H1 (cell line): Measurements from ENCODE around the gene DUOXA2. TPM values are rescaled to one million over a fixed set of nuclear protein-coding genes. Genes with fewer than 3 reads are reported as not detected.

Experiments
- HDAC6 ChIP-seq: IDR thresholded peaks from one replicate; pipeline ENCODE4 v1.7.1; 2012; ENCODE audit warnings: low read depth, mild to moderate bottlenecking, inconsistent platforms, low read length, moderate library complexity
- NRF1 ChIP-seq: IDR thresholded peaks from 2 replicates; pipeline ENCODE4 v1.6.1; 2011; ENCODE audit warnings: mild to moderate bottlenecking, low read depth, low read length, improper control_type of control experiment
- PHF8 ChIP-seq: fragments of 200-600 bp; sonication (generic); conservative IDR thresholded peaks from 2 replicates; pipeline ENCODE4 v1.7.1; 2012; ENCODE audit warnings: low read depth, mild to moderate bottlenecking, inconsistent platforms, low read length, moderate library complexity
- POU5F1 ChIP-seq: IDR thresholded peaks from 2 replicates; pipeline ENCODE4 v1.6.1; 2011; ENCODE audit warnings: low read depth, mild to moderate bottlenecking, low read length, moderate library complexity
- RAD21 ChIP-seq, 2 experiments: IDR thresholded peaks in 1 of 2; conservative IDR thresholded peaks in 1 of 2; 2 replicates each; pipeline ENCODE4 v1.6.1; 2011; ENCODE audit warnings: low read depth in 2 of 2, low read length in 2 of 2, improper control_type of control experiment in 1 of 2, inconsistent platforms in 1 of 2, mild to moderate bottlenecking in 1 of 2, moderate library complexity in 1 of 2
- SIN3A ChIP-seq, 2 experiments: IDR thresholded peaks in 1 of 2; conservative IDR thresholded peaks in 1 of 2; 2 replicates each; pipeline ENCODE4 v1.6.1; 2011 to 2012; ENCODE audit warnings: low read length in 2 of 2, improper control_type of control experiment in 1 of 2, low read depth in 1 of 2, mild to moderate bottlenecking in 1 of 2
- YY1 ChIP-seq: IDR thresholded peaks from 2 replicates; pipeline ENCODE4 v1.6.1; 2011; ENCODE audit warnings: low read depth, mild to moderate bottlenecking, low read length
- ZNF274 ChIP-seq: IDR thresholded peaks from 2 replicates; pipeline ENCODE4 v1.7.0; 2012; ENCODE audit warnings: low read length, borderline replicate concordance; ENCODE audit errors: extremely low read depth
- polyA plus RNA-seq, 7 experiments: library from polyadenylated mRNA; depleted of rRNA in 3 of 7; stranded (reverse) in 5 of 7; unstranded in 2 of 7; fragments of >200 nt in 5 of 7; fragments of 200-250 nt in 2 of 7; gene quantifications; 1 replicate in 5 of 7; 2 replicates in 1 of 7; 4 replicates in 1 of 7; pipeline versions ENCODE4 v1.2.1 to v1.2.3, GENCODE V29; 2011 to 2013; ENCODE audit warnings: missing spikeins in 2 of 7, mixed read lengths in 2 of 7
- total RNA-seq: library from RNA; stranded (reverse); fragmentation: NEBNext Ultra II Directional; extraction: Animal tissue kit (Norgen Biotek cat#: 25700); gene quantifications from 2 replicates; pipeline ENCODE4 v1.2.1, GENCODE V29; 2021
- TF ChIP-seq, protein P1 (sequence below): fragments of 300-600 bp; sonication (generic); IDR thresholded peaks from 2 replicates; pipeline ENCODE4 v1.7.1; 2012; ENCODE audit warnings: low read length, moderate library complexity, mild to moderate bottlenecking, inconsistent platforms; ENCODE audit not compliant: insufficient replicate concordance

Gene DUOXA2
- total and polyA plus RNA-seq, 2 of the 8 experiments (the other 6 are each of a cell fraction or from before 2014, with no cell fraction given): 0.05 TPM; not detected in 1

DNA sequence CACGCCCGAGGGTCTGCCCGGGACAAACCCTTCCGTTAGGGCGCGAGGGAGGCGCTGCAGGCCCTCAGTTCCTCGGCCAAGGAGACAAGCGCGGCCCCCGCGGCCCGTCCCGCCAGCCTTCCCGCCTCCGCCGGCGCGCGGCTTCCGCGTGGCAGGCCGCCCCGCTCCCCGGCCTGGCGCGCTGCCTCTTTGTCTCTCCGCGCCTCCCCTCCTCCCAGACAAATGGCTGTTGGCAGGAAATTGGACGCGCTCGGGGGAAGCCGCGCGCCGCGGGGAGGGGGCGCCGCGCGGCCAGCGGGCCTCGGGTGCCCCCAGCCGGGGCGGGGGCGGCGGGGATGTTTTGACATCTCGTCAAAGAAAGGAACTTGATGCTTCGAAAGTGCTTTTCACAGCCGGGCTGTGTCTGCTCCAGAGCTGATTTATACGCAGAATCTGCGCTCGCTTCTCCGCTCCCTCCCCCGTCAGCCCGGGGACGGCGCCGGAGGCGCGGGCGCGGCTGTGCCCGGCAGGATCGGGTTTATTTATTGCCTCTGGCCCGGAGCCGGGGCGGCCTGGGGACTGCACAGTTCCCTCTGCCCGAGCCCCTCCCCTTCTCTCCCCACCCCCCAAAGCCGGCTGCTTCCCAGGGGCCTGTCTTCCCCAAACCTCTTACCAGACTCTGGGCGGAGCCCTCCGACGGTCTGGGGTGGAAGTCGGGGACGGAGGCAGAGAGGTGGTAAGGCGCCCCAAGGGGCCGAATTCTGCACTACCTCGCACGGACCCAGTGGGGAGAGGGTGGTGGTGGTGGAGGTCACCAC lies 52.9 kb downstream of the DUOXA2 start (continued):
- TF ChIP-seq PHF8: peak; percentile 81
- TF ChIP-seq RAD21 (IDR thresholded peaks at IDR 0.05 in 1 of 2, conservative IDR thresholded peaks at IDR 0.05 in 1 of 2; ENCODE audit: low read depth in 2 of 2, low read length in 2 of 2): peak; percentile 32 to 42
- no peak for TF ChIP-seq POU5F1
- TF ChIP-seq, protein P1, sequence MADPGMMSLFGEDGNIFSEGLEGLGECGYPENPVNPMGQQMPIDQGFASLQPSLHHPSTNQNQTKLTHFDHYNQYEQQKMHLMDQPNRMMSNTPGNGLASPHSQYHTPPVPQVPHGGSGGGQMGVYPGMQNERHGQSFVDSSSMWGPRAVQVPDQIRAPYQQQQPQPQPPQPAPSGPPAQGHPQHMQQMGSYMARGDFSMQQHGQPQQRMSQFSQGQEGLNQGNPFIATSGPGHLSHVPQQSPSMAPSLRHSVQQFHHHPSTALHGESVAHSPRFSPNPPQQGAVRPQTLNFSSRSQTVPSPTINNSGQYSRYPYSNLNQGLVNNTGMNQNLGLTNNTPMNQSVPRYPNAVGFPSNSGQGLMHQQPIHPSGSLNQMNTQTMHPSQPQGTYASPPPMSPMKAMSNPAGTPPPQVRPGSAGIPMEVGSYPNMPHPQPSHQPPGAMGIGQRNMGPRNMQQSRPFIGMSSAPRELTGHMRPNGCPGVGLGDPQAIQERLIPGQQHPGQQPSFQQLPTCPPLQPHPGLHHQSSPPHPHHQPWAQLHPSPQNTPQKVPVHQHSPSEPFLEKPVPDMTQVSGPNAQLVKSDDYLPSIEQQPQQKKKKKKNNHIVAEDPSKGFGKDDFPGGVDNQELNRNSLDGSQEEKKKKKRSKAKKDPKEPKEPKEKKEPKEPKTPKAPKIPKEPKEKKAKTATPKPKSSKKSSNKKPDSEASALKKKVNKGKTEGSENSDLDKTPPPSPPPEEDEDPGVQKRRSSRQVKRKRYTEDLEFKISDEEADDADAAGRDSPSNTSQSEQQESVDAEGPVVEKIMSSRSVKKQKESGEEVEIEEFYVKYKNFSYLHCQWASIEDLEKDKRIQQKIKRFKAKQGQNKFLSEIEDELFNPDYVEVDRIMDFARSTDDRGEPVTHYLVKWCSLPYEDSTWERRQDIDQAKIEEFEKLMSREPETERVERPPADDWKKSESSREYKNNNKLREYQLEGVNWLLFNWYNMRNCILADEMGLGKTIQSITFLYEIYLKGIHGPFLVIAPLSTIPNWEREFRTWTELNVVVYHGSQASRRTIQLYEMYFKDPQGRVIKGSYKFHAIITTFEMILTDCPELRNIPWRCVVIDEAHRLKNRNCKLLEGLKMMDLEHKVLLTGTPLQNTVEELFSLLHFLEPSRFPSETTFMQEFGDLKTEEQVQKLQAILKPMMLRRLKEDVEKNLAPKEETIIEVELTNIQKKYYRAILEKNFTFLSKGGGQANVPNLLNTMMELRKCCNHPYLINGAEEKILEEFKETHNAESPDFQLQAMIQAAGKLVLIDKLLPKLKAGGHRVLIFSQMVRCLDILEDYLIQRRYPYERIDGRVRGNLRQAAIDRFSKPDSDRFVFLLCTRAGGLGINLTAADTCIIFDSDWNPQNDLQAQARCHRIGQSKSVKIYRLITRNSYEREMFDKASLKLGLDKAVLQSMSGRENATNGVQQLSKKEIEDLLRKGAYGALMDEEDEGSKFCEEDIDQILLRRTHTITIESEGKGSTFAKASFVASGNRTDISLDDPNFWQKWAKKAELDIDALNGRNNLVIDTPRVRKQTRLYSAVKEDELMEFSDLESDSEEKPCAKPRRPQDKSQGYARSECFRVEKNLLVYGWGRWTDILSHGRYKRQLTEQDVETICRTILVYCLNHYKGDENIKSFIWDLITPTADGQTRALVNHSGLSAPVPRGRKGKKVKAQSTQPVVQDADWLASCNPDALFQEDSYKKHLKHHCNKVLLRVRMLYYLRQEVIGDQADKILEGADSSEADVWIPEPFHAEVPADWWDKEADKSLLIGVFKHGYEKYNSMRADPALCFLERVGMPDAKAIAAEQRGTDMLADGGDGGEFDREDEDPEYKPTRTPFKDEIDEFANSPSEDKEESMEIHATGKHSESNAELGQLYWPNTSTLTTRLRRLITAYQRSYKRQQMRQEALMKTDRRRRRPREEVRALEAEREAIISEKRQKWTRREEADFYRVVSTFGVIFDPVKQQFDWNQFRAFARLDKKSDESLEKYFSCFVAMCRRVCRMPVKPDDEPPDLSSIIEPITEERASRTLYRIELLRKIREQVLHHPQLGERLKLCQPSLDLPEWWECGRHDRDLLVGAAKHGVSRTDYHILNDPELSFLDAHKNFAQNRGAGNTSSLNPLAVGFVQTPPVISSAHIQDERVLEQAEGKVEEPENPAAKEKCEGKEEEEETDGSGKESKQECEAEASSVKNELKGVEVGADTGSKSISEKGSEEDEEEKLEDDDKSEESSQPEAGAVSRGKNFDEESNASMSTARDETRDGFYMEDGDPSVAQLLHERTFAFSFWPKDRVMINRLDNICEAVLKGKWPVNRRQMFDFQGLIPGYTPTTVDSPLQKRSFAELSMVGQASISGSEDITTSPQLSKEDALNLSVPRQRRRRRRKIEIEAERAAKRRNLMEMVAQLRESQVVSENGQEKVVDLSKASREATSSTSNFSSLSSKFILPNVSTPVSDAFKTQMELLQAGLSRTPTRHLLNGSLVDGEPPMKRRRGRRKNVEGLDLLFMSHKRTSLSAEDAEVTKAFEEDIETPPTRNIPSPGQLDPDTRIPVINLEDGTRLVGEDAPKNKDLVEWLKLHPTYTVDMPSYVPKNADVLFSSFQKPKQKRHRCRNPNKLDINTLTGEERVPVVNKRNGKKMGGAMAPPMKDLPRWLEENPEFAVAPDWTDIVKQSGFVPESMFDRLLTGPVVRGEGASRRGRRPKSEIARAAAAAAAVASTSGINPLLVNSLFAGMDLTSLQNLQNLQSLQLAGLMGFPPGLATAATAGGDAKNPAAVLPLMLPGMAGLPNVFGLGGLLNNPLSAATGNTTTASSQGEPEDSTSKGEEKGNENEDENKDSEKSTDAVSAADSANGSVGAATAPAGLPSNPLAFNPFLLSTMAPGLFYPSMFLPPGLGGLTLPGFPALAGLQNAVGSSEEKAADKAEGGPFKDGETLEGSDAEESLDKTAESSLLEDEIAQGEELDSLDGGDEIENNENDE: no peak
- no peak for TF ChIP-seq ZNF274
- no peak for TF ChIP-seq HDAC6
- no peak for TF ChIP-seq NRF1
- TF ChIP-seq YY1: peak; percentile 8; the same call in 1 of the 2 replicates
- peak in 1 of 2 experiments; percentile 53; a peak in 1 of 4 replicates for TF ChIP-seq SIN3A (conservative IDR thresholded peaks at IDR 0.05 in 1 of 2, IDR thresholded peaks at IDR 0.05 in 1 of 2; ENCODE audit: low read depth in 1 of 2, low read length in 2 of 2)
